Measurements from ENCODE around the gene ANXA4.
"Not testable (repeated sequence)": the region's sequence is repeated elsewhere in the genome, so short reads cannot be mapped to it uniquely, and the experiment has no call there.

Gene ANXA4

DNA sequence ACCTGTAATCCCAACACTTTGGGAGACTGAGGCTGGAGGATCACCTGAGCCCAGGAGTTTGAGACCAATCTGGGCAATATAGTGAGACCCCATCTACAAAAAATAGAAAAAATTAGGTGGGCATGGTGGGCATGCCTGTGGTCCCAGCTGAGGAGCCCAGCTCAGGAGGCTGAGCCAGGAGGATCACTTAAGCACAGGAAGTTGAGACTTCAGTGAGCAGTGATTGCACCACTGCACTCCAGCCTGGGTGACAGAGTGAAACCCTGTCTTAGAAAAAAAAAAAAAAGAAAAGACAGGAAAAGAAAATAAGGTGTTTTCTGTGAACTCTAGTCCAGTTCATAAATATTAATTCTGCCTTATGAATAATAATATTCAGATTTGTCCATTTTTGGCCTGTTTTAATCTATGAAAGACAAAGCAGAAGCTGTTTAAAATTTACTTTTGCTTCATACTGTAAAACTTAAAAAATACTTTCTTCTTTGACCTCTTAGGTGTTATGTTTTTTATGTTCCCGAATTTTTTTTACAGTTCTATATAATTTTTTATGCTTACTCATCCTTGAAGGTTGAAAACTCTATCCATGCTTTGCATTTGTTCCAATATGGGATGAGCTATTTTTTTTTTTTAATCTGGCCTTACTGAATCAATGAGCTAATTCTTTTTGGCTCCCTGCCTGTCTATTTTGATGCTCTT lies 8.4 kb upstream of the ANXA4 start:
- no peak for TF ChIP-seq CTCF (IDR thresholded peaks at IDR 0.05; ENCODE audit: low read depth, low read length)
- no peak overlapping the region for H3K4me3 ChIP-seq (ENCODE audit: low read depth, low read length)

DNA sequence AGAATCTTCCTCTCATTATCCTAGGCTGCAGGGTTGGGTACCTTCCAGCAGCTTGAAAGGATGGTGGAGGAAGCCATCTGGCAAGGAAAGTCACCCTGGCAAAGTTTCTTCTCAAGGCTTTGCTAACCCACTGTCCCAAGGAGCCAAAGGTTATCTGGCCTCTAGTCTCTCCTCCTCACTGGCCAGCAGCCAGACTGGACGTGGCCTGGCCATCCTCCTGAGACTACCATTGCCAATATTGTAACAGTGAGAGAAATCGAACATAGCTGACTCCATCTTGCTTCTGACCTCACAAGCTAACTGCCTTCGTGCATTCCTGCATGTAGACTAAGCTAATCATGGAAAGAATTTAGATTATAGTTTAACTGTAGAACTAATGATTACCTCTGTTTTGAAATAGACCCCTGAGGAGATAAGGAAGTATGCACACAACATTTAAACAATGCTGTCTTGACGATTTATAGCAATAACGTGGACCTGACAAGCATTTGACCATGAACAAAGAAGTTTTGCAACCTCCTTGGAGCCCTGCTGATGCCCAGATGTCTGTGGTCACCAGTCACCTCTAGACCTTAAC lies 7.8 kb upstream of the ANXA4 start:
- TF ChIP-seq CTCF (IDR thresholded peaks at IDR 0.05; ENCODE audit: low read depth, low read length): no peak
- H3K4me3 ChIP-seq (ENCODE audit: low read depth, low read length): no peak overlapping the region

- TF ChIP-seq CTCF (IDR thresholded peaks at IDR 0.05; ENCODE audit: low read depth, low read length): no peak
- H3K4me3 ChIP-seq (ENCODE audit: low read depth, low read length): no peak overlapping the region
These were observed 6.9 kb upstream of the ANXA4 start for GRCh38 chr2:69734854-69735544.

DNA sequence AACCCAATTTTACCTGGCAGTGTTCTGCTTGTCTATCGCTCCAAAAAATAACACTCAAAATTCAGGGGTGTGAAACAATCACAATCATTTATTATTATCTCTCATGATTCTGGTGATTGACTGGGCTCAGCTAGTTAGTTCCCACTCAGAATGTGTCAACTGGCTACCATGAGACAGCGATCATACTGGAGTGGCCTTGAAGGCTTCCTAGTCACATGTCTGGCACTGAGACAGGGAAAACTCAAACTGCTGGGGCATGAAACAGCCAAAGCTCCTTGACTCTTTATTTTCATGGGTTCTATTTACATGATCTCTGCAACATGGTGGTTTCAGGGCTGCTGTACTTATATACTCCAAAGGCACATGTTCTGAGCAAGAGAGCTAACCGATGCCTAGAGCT lies 6.2 kb upstream of the ANXA4 start:
- no peak overlapping the region for H3K4me3 ChIP-seq (ENCODE audit: low read depth, low read length)
- no peak for TF ChIP-seq CTCF (IDR thresholded peaks at IDR 0.05; ENCODE audit: low read depth, low read length)

- not testable (repeated sequence) for H3K4me3 ChIP-seq (ENCODE audit: low read depth, low read length)
These were observed 3.8 kb upstream of the ANXA4 start for GRCh38 chr2:69738149-69738548.

- peak overlapping the region; percentile 79; the same call in 1 of the 2 replicates for H3K4me3 ChIP-seq (ENCODE audit: low read depth, low read length)
- no peak for TF ChIP-seq CTCF (IDR thresholded peaks at IDR 0.05; ENCODE audit: low read depth, low read length)
These were observed 1.4 kb upstream of the ANXA4 start for GRCh38 chr2:69740502-69740951.

GRCh38 chr2:69741229-69741574 lies 732 bp upstream of the ANXA4 start:
- peak overlapping the region; percentile 79 for H3K4me3 ChIP-seq (ENCODE audit: low read depth, low read length)
- no peak; the same call in 1 of the 2 replicates for TF ChIP-seq CTCF (IDR thresholded peaks at IDR 0.05; ENCODE audit: low read depth, low read length)
